Heart left ventricle (tissue), 16 donors: ENCODE results near the gene EYS. TPM values are rescaled to one million over a fixed set of nuclear protein-coding genes. Genes with fewer than 3 reads are reported as not detected.
A peak's percentile ranks its signal among the peaks of the same experiment; 100 is the strongest.

ENCODE experiments used
- ATAC-seq, 4 donors: fragments of 200-7000 bp; cut with Tn5 transposase; one replicate each; pipeline ENCODE4 v1.9.1; 2020 to 2022; ENCODE audit warnings: moderate library complexity in 4 of 4, mild to moderate bottlenecking in 3 of 4, moderate number of reproducible peaks in 1 of 4
- DNase-seq, 5 donors: peaks; one replicate each; pipeline ENCODE4 v3.0.0-alpha.2; 2020
- H3K27ac ChIP-seq, 12 donors: fragments of 200-600 bp; sonication (generic) in 4 of 12; one replicate each; pipeline versions ENCODE4 v1.5.0 to v1.8.0; 2016 to 2022; ENCODE audit warnings: mild to moderate bottlenecking in 2 of 12
- H3K27me3 ChIP-seq, 9 donors: fragments of 200-600 bp; sonication (generic) in 2 of 9; one replicate each; pipeline versions ENCODE4 v1.5.1 to v1.8.0; 2016 to 2022; ENCODE audit warnings: mild to moderate bottlenecking in 3 of 9
- H3K36me3 ChIP-seq, 9 donors: fragments of 200-600 bp; sonication (generic) in 2 of 9; one replicate each; pipeline versions ENCODE4 v1.5.0 to v1.8.0; 2018 to 2022; ENCODE audit warnings: mild to moderate bottlenecking in 2 of 9
- H3K4me1 ChIP-seq, 12 donors: fragments of 200-600 bp; sonication (generic) in 4 of 12; one replicate each; pipeline versions ENCODE4 v1.5.0 to v1.8.0; 2016 to 2022; ENCODE audit warnings: mild to moderate bottlenecking in 3 of 12
- H3K4me3 ChIP-seq, 12 donors: fragments of 200-600 bp; sonication (generic) in 4 of 12; one replicate each; pipeline versions ENCODE4 v1.5.0 to v1.8.0; 2017 to 2022; ENCODE audit warnings: mild to moderate bottlenecking in 9 of 12, moderate library complexity in 4 of 12
- H3K9me3 ChIP-seq, 12 donors: fragments of 200-600 bp; sonication (generic) in 4 of 12; one replicate each; pipeline versions ENCODE4 v1.5.0 to v1.8.0; 2016 to 2022; ENCODE audit warnings: mild to moderate bottlenecking in 1 of 12
- CTCF ChIP-seq, 12 donors: fragments of 200-600 bp; sonication (generic) in 4 of 12; IDR thresholded peaks; one replicate each; pipeline versions ENCODE4 v1.5.0 to v1.8.0; 2018 to 2022; ENCODE audit warnings: antibody characterized with exemption in 12 of 12, mild to moderate bottlenecking in 5 of 12
- POLR2A ChIP-seq, 2 donors: fragments of 450-650 bp; IDR thresholded peaks; one replicate each; pipeline ENCODE4 v1.6.1; 2017; ENCODE audit warnings: antibody characterized with exemption in 2 of 2, mild to moderate bottlenecking in 2 of 2, moderate library complexity in 2 of 2
- WGBS, 4 donors: extraction: QIAGEN DNeasy Blood & Tissue Kit in 2 of 4; methylation state at CpG; one replicate each; pipeline versions ENCODE4 v1.1.5 to v1.1.7; 2013 to 2018; 5-methylcytosine and 5-hydroxymethylcytosine counted together
- intact Hi-C, 10 donors: fragments of 100-400 bp; cut with DNase I; formaldehyde crosslinking; loops; one replicate each; pipeline versions ENCODE4 v1.11.1 to v1.14.2; 2022
- polyA plus RNA-seq, 2 donors: library from polyadenylated mRNA; stranded (reverse); fragments of 200-250 nt; gene quantifications; one replicate each; pipeline ENCODE4 v1.2.3, GENCODE V29; 2013
- total RNA-seq, 9 donors: library from RNA; depleted of rRNA in 2 of 9; stranded (reverse); fragments of >200 nt in 2 of 9; fragmentation: NEBNext Ultra II Directional in 3 of 9; extraction: Animal tissue kit (Norgen Biotek cat#: 25700) in 3 of 9; gene quantifications; one replicate each; pipeline versions ENCODE4 v1.1.0 to v1.2.4, GENCODE V29; 2016 to 2023
- donor health status: ischemic (EF 13 %, LVEDD 7.1; RV severe dilation, severe dysfunction).
- donor health status: healthy with polysubstance abuse.
- donor health status: DM: no; HTN: yes; CAD: no.
- donor health status: DM: no; HTN: no; CAD: no.
- donor health status: ischemic (EF 25% LVEDD 6.9; RV normal size, moderate dysfunction).
- donor health status: ischemic (EF 25% LVEDD 5.7; RV mildly dilated, moderate dysfunction).
- donor health status: healthy.
- donor health status: DM: yes; HTN: yes; CAD: no.
- donor health status: ischemic (EF 35%, LVEDD 5.7; RV mildly dilated, moderate dysfunction).
- donor health status: nonischemic (EF 11% LVEDD 7.7; RV severe dilation, severe dysfunction).
- donor health status: DM: yes; HTN: yes; CAD: no.
- donor health status: PGD.
- donor health status: ischemic (EF 29% LVEDD 5.4; RV normal size, mild dysfunction).
- donor health status: nonischemic (EF 23%, LVEDD 6.1; RV moderate dilation, normal function).

The EYS gene
- total and polyA plus RNA-seq, 11 donors, result 0.07 to 0.27 (median 0.08) TPM; not detected in 8

- no peaks in the 10 kb centered on the region for H3K9me3 ChIP-seq
- no peaks in the 10 kb centered on the region for H3K27me3 ChIP-seq
- ATAC-seq (no peak), DNase-seq (no peak)
- no peak overlapping the region for H3K4me3 ChIP-seq
- intact Hi-C loops, result no loop called here
- H3K27ac ChIP-seq, result no peak overlapping the region
- H3K4me1 ChIP-seq, result no peaks in the 10 kb centered on the region
- TF ChIP-seq CTCF (IDR thresholded peaks at IDR 0.05), result no peak
- no peak for TF ChIP-seq POLR2A (IDR thresholded peaks at IDR 0.05)
- no peaks in the 10 kb centered on the region for H3K36me3 ChIP-seq
- 82 to 94% (median 92%) methylated on average over 4 of the region's 4 CpGs for WGBS, 4 donors
Observed at GRCh38 chr6:64812138-64812537, 894.9 kb downstream of the EYS start.

GRCh38 chr6:64811119-64811518 is 895.9 kb downstream of the EYS start:
- ATAC-seq, result no peak
- DNase-seq, result no peak
- H3K9me3 ChIP-seq, result no peaks in the 10 kb centered on the region
- H3K27ac ChIP-seq, result no peak overlapping the region
- no peaks in the 10 kb centered on the region for H3K4me1 ChIP-seq
- TF ChIP-seq CTCF (IDR thresholded peaks at IDR 0.05) (no peak), POLR2A (IDR thresholded peaks at IDR 0.05) (no peak)
- no peaks in the 10 kb centered on the region for H3K36me3 ChIP-seq
- no peaks in the 10 kb centered on the region for H3K27me3 ChIP-seq
- H3K4me3 ChIP-seq, result no peak overlapping the region
- intact Hi-C loops, result no loop called here
- 61 to 85% (median 75%) methylated on average over 1 of the region's 1 CpG for WGBS, 4 donors

- Histone ChIP-seq H3K9me3 (no peaks in the 10 kb centered on the region), H3K27me3 (no peaks in the 10 kb centered on the region), H3K27ac (no peak overlapping the region), H3K36me3 (no peaks in the 10 kb centered on the region), H3K4me3 (no peak overlapping the region), H3K4me1 (no peaks in the 10 kb centered on the region)
- WGBS, 4 donors, result 47 to 63% (median 54%) methylated on average over 2 of the region's 2 CpGs
- no peak for TF ChIP-seq POLR2A (IDR thresholded peaks at IDR 0.05)
- no peak for TF ChIP-seq CTCF (IDR thresholded peaks at IDR 0.05)
- DNase-seq (no peak), ATAC-seq (no peak)
- intact Hi-C loops, result no loop called here
Observed at GRCh38 chr6:64807785-64808184, 899.2 kb downstream of the EYS start.

GRCh38 chr6:64803470-64804166 is 903.4 kb downstream of the EYS start:
- WGBS, 4 donors, result 83 to 94% (median 88%) methylated on average over 5 to 9 of the region's 9 CpGs
- ATAC-seq (no peak), DNase-seq (peak in 1 of 5 donors; percentile 14)
- no peak overlapping the region for H3K4me3 ChIP-seq
- H3K4me1 ChIP-seq, result no peaks in the 10 kb centered on the region
- no peaks in the 10 kb centered on the region for H3K9me3 ChIP-seq
- no peaks in the 10 kb centered on the region for H3K27me3 ChIP-seq
- no peaks in the 10 kb centered on the region for H3K36me3 ChIP-seq
- TF ChIP-seq CTCF (IDR thresholded peaks at IDR 0.05) (no peak), POLR2A (IDR thresholded peaks at IDR 0.05) (no peak)
- no peak overlapping the region for H3K27ac ChIP-seq
- intact Hi-C loops, result no loop called here
